ENCODE data around the gene SMC1B. TPM values are rescaled to one million over a fixed set of nuclear protein-coding genes. Genes with fewer than 3 reads are reported as not detected.

SMC1B gene
- total and polyA plus RNA-seq, 2 of the 8 experiments (the other 6 are each of a cell fraction or from before 2014, with no cell fraction given), result 0.02 TPM; not detected in 1

DNA sequence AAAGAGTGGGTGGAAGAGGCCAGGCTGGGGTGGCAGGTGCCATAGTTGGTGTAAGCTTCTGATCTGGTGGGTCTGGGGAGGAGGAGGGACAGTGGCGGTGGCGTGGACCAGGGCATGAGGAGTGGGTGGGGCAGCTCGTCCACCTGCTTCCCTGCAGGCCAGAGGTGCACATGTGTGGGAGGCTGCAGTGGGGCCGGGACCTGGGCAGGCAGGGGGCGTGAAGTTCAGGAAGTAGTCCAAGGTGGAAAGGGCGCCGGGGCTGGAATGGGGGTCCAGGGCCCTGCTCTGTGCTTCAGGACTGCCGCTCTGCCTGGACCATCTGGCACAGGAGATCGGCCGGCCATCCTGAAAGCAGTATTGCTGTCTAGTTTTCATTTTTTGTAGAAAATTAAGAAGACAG is 16.0 kb upstream of the SMC1B start:
- Histone ChIP-seq H3K18ac (ENCODE audit: extremely low read depth, low read length) (no peak overlapping the region), H4K91ac (replicated peaks; ENCODE audit: insufficient read length, low read length) (no peak overlapping the region), H2BK12ac (ENCODE audit: low read depth, low read length) (no peak overlapping the region), H2AFZ (ENCODE audit: low read length) (no peak overlapping the region), H3K4me1 (replicated peaks in 1 of 4; ENCODE audit: control insufficient read depth in 3 of 4, insufficient read depth in 4 of 4, low read length in 3 of 4) (peaks cover 0 to 3% (median 0%) of the 10 kb centered on the region in 4 experiments; a peak in 1 of 7 replicates), H3K23ac (ENCODE audit: insufficient read length) (no peak overlapping the region), H2AK5ac (ENCODE audit: low read depth, low read length) (no peak overlapping the region), H4K5ac (ENCODE audit: insufficient read length, low read depth, low read length) (no peak overlapping the region), H4K8ac (ENCODE audit: extremely low read depth, insufficient read depth, low read length) (no peak overlapping the region), H3K23me2 (ENCODE audit: low read depth, low read length) (no peaks in the 10 kb centered on the region), H2BK5ac (ENCODE audit: low read depth, low read length) (no peak overlapping the region), H4K20me1 (replicated peaks in 1 of 2; ENCODE audit: control insufficient read depth in 1 of 2, insufficient read depth in 2 of 2, low read length in 2 of 2) (peaks cover 0 to 2% of the 10 kb centered on the region in 2 experiments), H3K27ac (ENCODE audit: low read depth, low read length) (no peak overlapping the region), H3K9ac (replicated peaks in 1 of 4; ENCODE audit: extremely low read depth in 1 of 4, low read depth in 3 of 4, low read length in 3 of 4) (no peak overlapping the region), H2BK120ac (replicated peaks; ENCODE audit: low read depth, low read length) (no peak overlapping the region), H3K79me1 (ENCODE audit: low read depth, low read length) (no peaks in the 10 kb centered on the region), H3K36me3 (ENCODE audit: control insufficient read depth in 2 of 4, insufficient read depth in 4 of 4, low read length in 3 of 4) (no peaks in the 10 kb centered on the region), H3K9me3 (ENCODE audit: insufficient read depth in 2 of 2, low read depth in 1 of 2, low read length in 1 of 2) (no peaks in the 10 kb centered on the region), H2BK15ac (ENCODE audit: low read length) (no peak overlapping the region), H3K4me2 (ENCODE audit: insufficient read depth in 1 of 2, low read depth in 2 of 2, low read length in 2 of 2) (no peak overlapping the region), H3K4me3 (ENCODE audit: extremely low read depth in 1 of 4, insufficient read depth in 2 of 4, low read depth in 3 of 4, low read length in 4 of 4) (no peak overlapping the region), H3K27me3 (replicated peaks in 1 of 4; ENCODE audit: control insufficient read depth in 3 of 4, extremely low read depth in 1 of 4, insufficient read depth in 3 of 4, low read length in 3 of 4) (no peaks in the 10 kb centered on the region), H3K56ac (replicated peaks; ENCODE audit: insufficient read length, low read depth, low read length) (no peak overlapping the region), H3K4ac (replicated peaks; ENCODE audit: insufficient read length, low read depth, low read length) (no peak overlapping the region), H3K79me2 (ENCODE audit: control insufficient read depth in 1 of 2, insufficient read depth in 2 of 2, low read length in 2 of 2) (no peaks in the 10 kb centered on the region), H3K14ac (ENCODE audit: insufficient read length) (no peak overlapping the region), H2BK20ac (ENCODE audit: low read length) (no peak overlapping the region)
- ChIA-PET POLR2A (ENCODE audit: partially characterized antibody) (no interaction called here), CTCF (ENCODE audit: partially characterized antibody) (interaction anchor here (1.0 to 1.9 kb wide), 2 partner anchors 12 to 14 kb away, joined by 4 to 6 read pairs; no protein-coding TSS in a partner anchor)
- 90% methylated on average over 10 of the region's 10 CpGs; no CpG with 5 or more reads in 1 of the 2 experiments for WGBS, 2 experiments (ENCODE audit: extremely low coverage in 1 of 2, insufficient coverage in 1 of 2, insufficient read length in 1 of 2, insufficient replicate concordance in 2 of 2, low coverage in 1 of 2, low lambda C conversion rate in 2 of 2, missing lambda C conversion rate in 1 of 2)
- FAIRE-seq, result no peak
- DNase-seq (ENCODE audit: low read depth in 1 of 2, low spot score in 2 of 2), result no peak
- TF ChIP-seq HDAC2 (IDR thresholded peaks at IDR 0.05; ENCODE audit: borderline replicate concordance in 1 of 2, low read depth in 2 of 2, low read length in 2 of 2) (no peak), RAD21 (IDR thresholded peaks at IDR 0.05 in 1 of 2, conservative IDR thresholded peaks at IDR 0.05 in 1 of 2; ENCODE audit: low read depth in 2 of 2, low read length in 2 of 2) (no peak), POLR2AphosphoS5 (IDR thresholded peaks at IDR 0.05; ENCODE audit: low read depth, low read length) (no peak), TEAD4 (IDR thresholded peaks at IDR 0.05; ENCODE audit: low read depth, low read length) (no peak), KDM1A (IDR thresholded peaks at IDR 0.05; ENCODE audit: borderline replicate concordance, low read length) (no peak), NRF1 (IDR thresholded peaks at IDR 0.05; ENCODE audit: low read depth, low read length) (no peak), RNF2 (IDR thresholded peaks at IDR 0.05; ENCODE audit: borderline replicate concordance, low read depth, low read length, missing control alignments, poor library complexity, severe bottlenecking) (no peak), CEBPB (IDR thresholded peaks at IDR 0.05; ENCODE audit: low read depth, low read length) (no peak), MAFK (IDR thresholded peaks at IDR 0.05; ENCODE audit: low read depth, low read length) (no peak), CHD1 (IDR thresholded peaks at IDR 0.05; ENCODE audit: low read depth, low read length) (no peak), SIX5 (IDR thresholded peaks at IDR 0.05; ENCODE audit: low read depth, low read length) (no peak), HDAC6 (IDR thresholded peaks at IDR 0.05; ENCODE audit: low read depth, low read length) (no peak)
- TF ChIP-seq, protein P1, sequence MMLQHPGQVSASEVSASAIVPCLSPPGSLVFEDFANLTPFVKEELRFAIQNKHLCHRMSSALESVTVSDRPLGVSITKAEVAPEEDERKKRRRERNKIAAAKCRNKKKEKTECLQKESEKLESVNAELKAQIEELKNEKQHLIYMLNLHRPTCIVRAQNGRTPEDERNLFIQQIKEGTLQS (IDR thresholded peaks at IDR 0.05; ENCODE audit: insufficient read depth, low read depth, low read length), result no peak
